NT2/D1 (cell line): ENCODE results near the gene FLOT1.

Experiments
- SUZ12 ChIP-seq: IDR thresholded peaks from 2 replicates; pipeline ENCODE4 v1.6.1; 2011; ENCODE audit not compliant: insufficient read length, insufficient read depth; ENCODE audit errors: extremely low read depth
- YY1 ChIP-seq: IDR thresholded peaks from 2 replicates; pipeline ENCODE4 v1.6.1; 2011; ENCODE audit not compliant: insufficient read length, insufficient read depth
- ZNF274 ChIP-seq: IDR thresholded peaks from 2 replicates; pipeline ENCODE4 v1.6.1; 2011; ENCODE audit warnings: mild to moderate bottlenecking, low read depth, low read length

- no peak for TF ChIP-seq YY1
- TF ChIP-seq ZNF274: no peak
- TF ChIP-seq SUZ12: no peak
These were observed 1.7 kb upstream of the FLOT1 start, which contains the start of gene IER3 for GRCh38 chr6:30744054-30744805.
